NCI-H146 (cell line): ENCODE results near the gene IGF1R.

Experiments
- DNase-seq: peaks from one replicate; lab custom pipeline; 2025; lab: John Stamatoyannopoulos, UW

Gene IGF1R

GRCh38 chr15:98648654-98649471, 524 bp downstream of the IGF1R start:
- DNase-seq = peak; percentile 30

DNA sequence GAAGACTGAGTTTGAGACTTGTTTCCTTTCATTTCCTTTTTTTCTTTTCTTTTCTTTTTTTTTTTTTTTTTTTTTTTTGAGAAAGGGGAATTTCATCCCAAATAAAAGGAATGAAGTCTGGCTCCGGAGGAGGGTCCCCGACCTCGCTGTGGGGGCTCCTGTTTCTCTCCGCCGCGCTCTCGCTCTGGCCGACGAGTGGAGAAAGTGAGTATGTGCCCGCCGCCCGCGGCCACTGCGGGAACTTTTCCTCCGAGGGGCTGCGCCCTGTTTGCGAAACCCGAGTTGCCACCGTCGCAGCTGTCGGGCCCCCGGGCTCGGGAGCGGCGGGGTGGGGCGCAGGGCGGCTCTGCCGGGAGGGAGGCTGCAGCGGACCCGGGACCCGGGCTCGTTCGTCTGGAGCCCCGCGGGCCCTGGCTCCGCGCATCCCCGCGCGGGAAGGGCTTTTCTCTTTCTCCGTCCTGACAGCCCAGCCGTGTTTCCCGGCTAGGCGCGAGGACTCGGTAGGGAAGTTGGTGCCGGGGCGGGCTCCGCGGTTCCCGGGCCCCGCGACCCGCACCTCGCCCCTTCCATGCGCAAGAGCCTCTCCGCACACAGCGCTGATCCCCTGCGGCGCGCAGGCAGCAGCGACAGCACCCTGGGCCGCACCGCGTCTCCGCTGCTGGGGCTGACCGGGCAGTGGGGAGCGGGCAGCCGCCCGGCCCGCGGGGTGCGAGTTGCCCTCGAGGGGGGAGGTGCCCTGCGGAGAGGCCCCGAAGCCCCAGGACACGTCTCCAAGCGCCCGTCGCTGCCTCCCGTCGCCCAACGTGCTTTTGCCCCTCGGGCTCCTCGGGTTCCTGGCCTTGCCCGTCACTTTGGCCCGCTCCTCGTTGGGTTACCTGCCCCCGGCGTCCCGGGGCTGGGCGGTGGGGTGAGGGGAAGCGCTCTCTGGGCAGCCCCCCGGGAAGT, 1.4 kb downstream of the IGF1R start:
- no peak for DNase-seq

GRCh38 chr15:98650417-98651035, 2.2 kb downstream of the IGF1R start:
- DNase-seq = no peak

DNA sequence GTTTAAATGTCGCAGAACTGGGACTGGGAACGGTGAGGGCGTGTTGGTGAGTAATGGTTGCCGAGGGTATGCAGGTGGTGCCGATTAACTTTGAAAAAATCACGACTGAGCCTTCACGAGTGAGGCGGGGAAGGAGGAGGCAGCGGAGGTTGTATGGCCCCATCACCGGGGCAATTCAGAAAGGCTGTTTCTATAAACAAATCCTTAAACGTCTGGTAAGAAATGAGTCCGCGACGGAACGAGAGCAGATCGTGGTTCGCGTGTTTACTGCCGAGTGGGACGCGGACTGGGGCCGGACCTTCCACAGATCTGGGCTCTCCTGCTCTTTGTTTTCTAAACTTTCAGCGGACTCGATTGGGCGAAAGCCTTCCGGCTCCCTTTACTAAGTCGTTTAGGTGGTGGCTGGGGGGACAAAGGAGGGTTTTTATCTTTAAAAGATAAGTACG, 2.7 kb downstream of the IGF1R start:
- DNase-seq = no peak

DNA sequence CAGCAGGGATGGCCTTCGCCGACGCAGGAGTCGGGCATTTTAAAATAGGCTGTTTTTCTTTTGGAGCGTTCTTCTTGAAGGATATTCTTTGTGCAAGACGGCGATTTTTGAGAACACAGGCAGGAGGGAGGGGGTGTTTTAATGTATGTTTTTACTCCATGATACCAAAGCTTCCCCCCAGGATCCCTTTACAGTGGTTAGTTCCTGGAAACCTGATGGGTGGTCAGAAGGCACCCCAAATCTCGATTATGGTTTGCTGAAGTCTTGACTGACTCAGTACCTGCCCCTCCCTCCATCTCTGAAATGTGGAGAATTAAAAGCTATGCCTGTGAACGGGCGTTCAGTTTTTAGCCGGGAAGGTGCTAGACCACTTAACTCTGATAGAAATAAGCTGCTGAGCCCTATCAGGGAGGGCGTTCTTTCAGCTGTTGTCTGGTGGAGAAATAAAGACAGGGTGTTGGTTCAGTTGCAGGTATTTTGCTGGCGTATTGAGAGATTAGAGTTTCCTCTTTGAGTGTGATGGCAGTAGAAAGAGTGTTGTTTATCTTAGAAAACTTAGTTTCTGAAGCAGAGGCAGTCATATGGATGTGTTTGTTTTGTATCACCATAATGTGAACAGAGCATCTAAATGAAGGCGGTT, 3.4 kb downstream of the IGF1R start:
- no peak for DNase-seq

GRCh38 chr15:98653686-98654085, 5.3 kb downstream of the IGF1R start:
- no peak for DNase-seq

DNA sequence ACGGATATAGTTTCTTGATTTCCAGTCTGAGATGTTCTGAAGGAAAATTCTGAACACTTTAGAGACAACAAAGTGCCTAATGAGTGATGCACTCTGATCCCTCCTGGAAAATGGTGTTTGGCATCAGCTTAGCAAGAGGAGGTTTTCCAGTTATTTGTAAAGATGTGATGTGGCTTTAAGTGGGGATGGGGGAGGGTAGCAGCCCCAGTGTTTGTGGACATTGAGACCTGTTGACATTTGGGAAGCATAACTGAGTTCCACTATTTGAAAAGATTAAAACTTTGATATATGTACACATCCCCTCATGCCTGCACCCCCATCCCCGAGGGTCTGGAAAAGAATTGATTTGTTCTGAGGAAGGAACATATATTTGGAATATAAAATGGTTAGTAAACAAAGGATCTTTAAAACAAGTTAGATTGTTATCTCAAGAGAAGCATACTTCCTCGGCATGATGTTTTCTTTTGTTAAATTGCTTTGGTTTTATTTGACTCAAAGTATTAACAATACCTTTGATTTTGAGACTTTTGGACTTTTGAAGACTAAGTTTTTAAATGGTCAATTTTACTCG, 6.5 kb downstream of the IGF1R start:
- DNase-seq = no peak

- no peak for DNase-seq
Measured at GRCh38 chr15:98655732-98656131, 7.4 kb downstream of the IGF1R start.

GRCh38 chr15:98657721-98658120, 9.4 kb downstream of the IGF1R start:
- no peak for DNase-seq

- peak; percentile 38 for DNase-seq
Measured at GRCh38 chr15:98658831-98659699, 10.7 kb downstream of the IGF1R start.

GRCh38 chr15:98660055-98660454, 11.7 kb downstream of the IGF1R start:
- DNase-seq = no peak

GRCh38 chr15:98663045-98663444, 14.7 kb downstream of the IGF1R start:
- DNase-seq = no peak

GRCh38 chr15:98663606-98664005, 15.3 kb downstream of the IGF1R start:
- no peak for DNase-seq

DNA sequence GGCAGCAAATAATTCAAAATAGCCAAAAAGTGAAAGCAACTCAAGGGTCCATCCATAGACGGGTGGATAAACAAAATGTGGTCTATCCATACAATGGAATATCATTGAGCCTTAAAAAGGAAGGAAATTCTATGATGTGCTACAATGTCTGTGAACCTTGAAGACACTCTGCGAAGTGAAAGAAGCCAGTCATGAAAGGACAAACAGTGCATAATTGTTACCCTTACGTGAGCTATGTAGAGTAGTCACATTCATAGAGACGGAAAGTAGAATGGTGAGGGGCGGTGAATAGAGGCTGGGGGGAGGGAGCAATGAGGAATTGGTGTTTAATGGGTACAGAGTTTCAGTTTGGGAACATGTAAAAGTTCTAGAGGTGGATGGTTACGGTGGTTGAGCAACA, 18.1 kb downstream of the IGF1R start:
- no peak for DNase-seq

DNA sequence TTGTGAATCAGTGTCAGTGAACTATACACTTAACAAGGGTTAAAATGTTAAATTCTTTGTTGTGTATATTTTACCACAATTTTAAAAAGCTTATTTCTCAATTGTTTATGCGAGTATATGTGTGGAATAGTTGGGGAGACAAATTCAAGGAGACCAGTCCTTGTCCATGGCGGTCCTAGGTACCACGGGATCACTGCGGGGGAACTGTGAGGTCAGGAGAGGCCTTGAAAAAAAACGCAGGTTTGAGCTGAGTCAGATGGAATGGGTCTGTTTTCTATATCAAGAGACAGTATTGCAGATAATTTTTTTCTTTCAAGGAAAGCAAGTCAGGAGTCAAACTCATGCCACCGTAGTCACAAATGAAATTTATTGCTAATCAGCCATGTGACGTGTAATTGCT, 18.5 kb downstream of the IGF1R start:
- DNase-seq = no peak

DNA sequence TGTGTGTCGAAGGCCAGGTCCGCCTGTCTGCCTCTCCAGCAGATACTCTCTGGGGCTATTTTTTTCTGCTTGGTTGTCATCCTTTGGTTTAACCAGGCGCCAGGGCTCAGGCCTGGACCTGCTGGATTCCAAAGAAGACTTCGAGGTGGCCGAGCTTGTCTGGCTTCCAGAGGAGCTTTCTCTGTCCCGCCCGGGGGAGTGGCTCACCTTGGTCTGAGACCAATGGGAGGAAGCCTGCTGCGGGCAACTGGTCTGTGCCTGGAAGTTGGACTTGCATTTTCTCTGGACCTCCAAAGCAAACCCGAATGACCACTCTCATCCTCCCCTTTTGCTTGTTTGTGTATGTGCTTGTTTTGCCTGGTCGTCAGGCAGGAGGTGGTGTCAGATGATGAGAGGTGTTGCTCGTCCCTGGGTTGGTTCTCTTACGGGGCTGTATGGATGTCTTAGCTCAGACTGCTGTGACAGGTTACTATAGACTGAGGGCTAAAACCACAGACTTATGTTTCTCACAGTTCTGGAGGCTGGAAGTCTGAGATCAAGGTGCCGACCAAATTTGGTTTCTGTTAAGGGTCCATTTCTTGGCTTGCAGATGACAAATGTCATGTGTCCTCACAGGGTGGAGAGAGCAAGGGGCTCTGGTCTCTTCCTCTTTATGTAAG, 19.3 kb downstream of the IGF1R start:
- DNase-seq = no peak

- no peak for DNase-seq
Measured at GRCh38 chr15:98668566-98669308, 20.4 kb downstream of the IGF1R start.

DNA sequence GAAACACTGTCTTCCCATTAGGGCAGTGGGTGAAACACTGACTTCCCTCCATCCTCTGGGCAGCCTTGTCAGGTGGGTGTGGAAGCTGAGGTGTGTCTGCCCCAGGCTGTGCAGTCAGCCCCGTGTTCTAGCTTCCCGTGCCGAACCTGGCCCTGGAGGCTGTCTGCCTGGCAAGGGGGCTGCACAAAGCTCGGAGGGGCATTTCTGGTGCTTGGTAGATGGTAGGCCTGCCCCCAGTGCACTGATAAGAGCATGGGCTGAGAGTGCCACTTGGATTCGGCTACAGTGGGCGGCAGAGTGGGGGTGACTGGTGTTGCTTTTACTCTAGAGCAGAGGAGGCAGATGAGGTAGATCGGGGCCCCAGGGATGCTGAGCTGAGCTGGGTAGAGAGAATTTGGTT, 21.3 kb downstream of the IGF1R start:
- DNase-seq = no peak
